Esophagus muscularis mucosa (tissue), 4 donors: ENCODE data around the gene SLC35F3. TPM values are rescaled to one million over a fixed set of nuclear protein-coding genes. Genes with fewer than 3 reads are reported as not detected.

Source experiments
- DNase-seq: peaks from one replicate; pipeline ENCODE4 v3.0.0-alpha.2; 2017; ENCODE audit errors: extremely low spot score
- H3K27ac ChIP-seq, 4 donors: fragments of 200-600 bp; sonication (generic); replicated peaks in 1 of 4; 1 replicate in 3 of 4; 2 replicates in 1 of 4; pipeline ENCODE4 v1.5.1; 2016 to 2019; ENCODE audit warnings: mild to moderate bottlenecking in 1 of 4
- H3K27me3 ChIP-seq, 4 donors: fragments of 200-600 bp; sonication (generic); one replicate each; pipeline versions ENCODE4 v1.5.1 to v1.6.0; 2016 to 2019
- H3K36me3 ChIP-seq, 4 donors: fragments of 200-600 bp; sonication (generic); one replicate each; pipeline ENCODE4 v1.5.1; 2016 to 2019
- H3K4me1 ChIP-seq, 4 donors: fragments of 200-600 bp; sonication (generic); one replicate each; pipeline ENCODE4 v1.5.1; 2016 to 2019
- H3K4me3 ChIP-seq, 4 donors: fragments of 200-600 bp; sonication (generic); 1 replicate in 2 of 4; 2 replicates in 2 of 4; pipeline ENCODE4 v1.5.1; 2016 to 2019; ENCODE audit warnings: mild to moderate bottlenecking in 4 of 4, moderate library complexity in 1 of 4
- H3K9me3 ChIP-seq, 4 donors: fragments of 200-600 bp; sonication (generic); 1 replicate in 3 of 4; 2 replicates in 1 of 4; pipeline ENCODE4 v1.5.1; 2016 to 2019
- CTCF ChIP-seq, 3 experiments: fragments of 200-600 bp in 2 of 3; fragments of 450-650 bp in 1 of 3; sonication (generic) in 2 of 3; IDR thresholded peaks; one replicate each; pipeline ENCODE4 v1.5.1; 2017 to 2019; ENCODE audit warnings: antibody characterized with exemption in 3 of 3, mild to moderate bottlenecking in 2 of 3, moderate library complexity in 1 of 3
- EP300 ChIP-seq: sonication (generic); formaldehyde crosslinking; IDR thresholded peaks from one replicate; pipeline ENCODE4 v1.6.1; 2017; ENCODE audit warnings: antibody characterized with exemption
- POLR2A ChIP-seq: fragments of 450-650 bp; IDR thresholded peaks from one replicate; pipeline ENCODE4 v1.6.1; 2017; ENCODE audit warnings: antibody characterized with exemption, moderate library complexity, mild to moderate bottlenecking, low read depth
- POLR2AphosphoS5 ChIP-seq, 2 donors: sonication (generic); formaldehyde crosslinking; IDR thresholded peaks; one replicate each; pipeline ENCODE4 v1.6.1; 2017; ENCODE audit warnings: antibody characterized with exemption in 2 of 2
- WGBS: methylation state at CpG from one replicate; pipeline ENCODE4 v1.1.5; 2018; 5-methylcytosine and 5-hydroxymethylcytosine counted together
- intact Hi-C: fragments of 100-400 bp; cut with DNase I; formaldehyde crosslinking; loops from one replicate; pipeline ENCODE4 v1.15.1; 2023
- total RNA-seq, 4 donors: library from RNA; depleted of rRNA; stranded (reverse); fragments of >200 nt; gene quantifications; one replicate each; pipeline versions ENCODE4 v1.1.0 to v1.2.1, GENCODE V29; 2016

Gene SLC35F3
- total RNA-seq, 4 donors from 2014 or later, result 0.34 TPM; not detected in 3

GRCh38 chr1:233957691-233958090, 53.2 kb downstream of the SLC35F3 start:
- H3K4me3 ChIP-seq, result no peak overlapping the region
- TF ChIP-seq CTCF (IDR thresholded peaks at IDR 0.05) (no peak), POLR2AphosphoS5 (IDR thresholded peaks at IDR 0.05) (no peak), POLR2A (no peak), EP300 (no peak)
- intact Hi-C loops, result no loop called here
- H3K27ac ChIP-seq, result no peak overlapping the region
- H3K27me3 ChIP-seq, result no peaks in the 10 kb centered on the region
- no peaks in the 10 kb centered on the region for H3K36me3 ChIP-seq
- DNase-seq, result no peak
- peaks cover 0 to 22% (median 8%) of the 10 kb centered on the region in 4 donors for H3K9me3 ChIP-seq
- no peaks in the 10 kb centered on the region for H3K4me1 ChIP-seq
- WGBS, result 93% methylated on average over 4 of the region's 4 CpGs

GRCh38 chr1:233959102-233959501, 54.6 kb downstream of the SLC35F3 start:
- H3K27me3 ChIP-seq, result peaks cover 0 to under 1% (median 0%) of the 10 kb centered on the region in 4 donors
- H3K27ac ChIP-seq, result no peak overlapping the region
- no peaks in the 10 kb centered on the region for H3K4me1 ChIP-seq
- H3K9me3 ChIP-seq, result peaks cover 0 to 15% (median 8%) of the 10 kb centered on the region in 4 donors
- H3K36me3 ChIP-seq, result no peaks in the 10 kb centered on the region
- no peak for TF ChIP-seq CTCF (IDR thresholded peaks at IDR 0.05)
- no peak for TF ChIP-seq POLR2A
- no peak for TF ChIP-seq EP300
- no peak for TF ChIP-seq POLR2AphosphoS5 (IDR thresholded peaks at IDR 0.05)
- DNase-seq, result no peak
- intact Hi-C loops, result no loop called here
- H3K4me3 ChIP-seq, result no peak overlapping the region
- 59% methylated on average over 3 of the region's 3 CpGs for WGBS

DNA sequence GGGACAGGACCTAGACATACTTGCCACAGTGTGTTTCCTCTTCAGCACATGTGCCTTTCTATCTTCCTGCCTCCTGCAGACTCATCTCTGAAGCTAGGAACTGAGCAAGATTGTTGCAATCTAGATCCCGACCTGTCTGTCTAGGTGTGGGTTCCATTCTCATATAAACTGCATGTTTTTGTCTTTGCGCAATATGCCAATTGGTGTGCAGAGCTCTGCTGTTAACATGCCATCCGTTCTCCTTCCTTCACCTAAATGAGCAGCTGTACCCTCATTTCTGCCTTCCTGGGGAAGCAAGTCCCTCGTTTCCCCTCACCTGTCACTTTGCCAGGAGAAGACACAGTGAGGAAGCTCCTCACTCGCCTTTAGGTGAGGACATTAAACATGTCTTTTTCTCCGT, 55.5 kb downstream of the SLC35F3 start:
- Histone ChIP-seq H3K36me3 (no peaks in the 10 kb centered on the region), H3K9me3 (peaks cover 0 to 15% (median 8%) of the 10 kb centered on the region in 4 donors), H3K4me3 (no peak overlapping the region), H3K4me1 (no peaks in the 10 kb centered on the region), H3K27me3 (peaks cover 0 to 5% (median 0%) of the 10 kb centered on the region in 4 donors), H3K27ac (no peak overlapping the region)
- DNase-seq, result no peak
- WGBS, result 80% methylated on average over 6 of the region's 6 CpGs
- TF ChIP-seq CTCF (IDR thresholded peaks at IDR 0.05) (no peak), POLR2A (no peak), POLR2AphosphoS5 (IDR thresholded peaks at IDR 0.05) (no peak), EP300 (no peak)
- intact Hi-C loops, result no loop called here

DNA sequence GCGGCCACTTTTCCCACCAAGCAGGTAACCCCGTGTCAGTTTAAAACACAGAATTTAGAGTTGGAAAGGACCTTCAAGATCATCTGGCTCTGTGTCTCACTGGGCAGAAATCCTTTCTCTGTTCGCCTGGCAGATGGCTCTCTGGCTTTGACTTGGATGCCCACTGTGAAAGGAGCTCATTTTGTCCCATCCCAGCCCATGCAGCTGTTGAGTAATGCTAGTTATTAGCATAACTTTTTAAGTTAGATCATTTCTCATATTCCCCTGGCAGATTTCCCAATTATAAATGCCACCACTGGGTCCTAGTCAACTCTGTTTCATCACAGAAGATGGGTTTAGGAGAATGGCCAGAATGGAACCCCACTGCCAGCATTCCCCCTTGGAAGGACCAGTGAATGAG, 55.9 kb downstream of the SLC35F3 start:
- Histone ChIP-seq H3K27me3 (peaks cover 0 to 5% (median 0%) of the 10 kb centered on the region in 4 donors), H3K27ac (no peak overlapping the region), H3K36me3 (no peaks in the 10 kb centered on the region), H3K4me1 (no peaks in the 10 kb centered on the region), H3K4me3 (no peak overlapping the region), H3K9me3 (peaks cover 0 to 17% (median 10%) of the 10 kb centered on the region in 4 donors)
- no peak for DNase-seq
- TF ChIP-seq CTCF (IDR thresholded peaks at IDR 0.05), result no peak
- intact Hi-C loops, result no loop called here
- 84% methylated on average over 3 of the region's 3 CpGs for WGBS

GRCh38 chr1:233962878-233963277, 58.4 kb downstream of the SLC35F3 start:
- TF ChIP-seq POLR2A (no peak), EP300 (no peak), POLR2AphosphoS5 (IDR thresholded peaks at IDR 0.05) (no peak), CTCF (IDR thresholded peaks at IDR 0.05) (no peak)
- H3K4me1 ChIP-seq, result no peaks in the 10 kb centered on the region
- DNase-seq, result no peak
- intact Hi-C loops, result no loop called here
- H3K9me3 ChIP-seq, result peaks cover 0 to 13% (median 5%) of the 10 kb centered on the region in 4 donors
- 64% methylated on average over 3 of the region's 3 CpGs for WGBS
- H3K27ac ChIP-seq, result no peak overlapping the region
- no peaks in the 10 kb centered on the region for H3K36me3 ChIP-seq
- peaks cover 0 to 5% (median 0%) of the 10 kb centered on the region in 4 donors for H3K27me3 ChIP-seq
- no peak overlapping the region for H3K4me3 ChIP-seq
